ENCODE data around the gene ESRP2.

ESRP2 gene

GRCh38 chr16:68267612-68268405 lies 31.9 kb upstream of the ESRP2 start:
- H3K27ac ChIP-seq (ENCODE audit: low read depth, low read length) = no peak overlapping the region

GRCh38 chr16:68265078-68265920 lies 29.4 kb upstream of the ESRP2 start:
- Histone ChIP-seq H3K27ac (ENCODE audit: low read depth, low read length) (peak overlapping the region; percentile 62), H3K9me3 (ENCODE audit: control insufficient read depth, insufficient read depth, low read length) (no peaks in the 10 kb centered on the region), H3K79me2 (ENCODE audit: control insufficient read depth, low read length) (peaks cover 68% of the 10 kb centered on the region), H3K27me3 (ENCODE audit: control insufficient read depth, low read length) (no peaks in the 10 kb centered on the region), H3K4me2 (ENCODE audit: low read length) (peak overlapping the region; percentile 86), H3K4me3 (ENCODE audit: low read length) (peak overlapping the region; percentile 87), H3K9me2 (replicated peaks; ENCODE audit: control insufficient read depth, low read length) (no peaks in the 10 kb centered on the region), H3K4me1 (ENCODE audit: control insufficient read depth, low read length) (peaks cover 20% of the 10 kb centered on the region), H4K20me1 (ENCODE audit: control insufficient read depth, insufficient read depth, low read depth, low read length) (0 out of 2 replicates have a peak, but pooled peaks cover under 1% of the 10 kb centered on the region), H3K36me3 (ENCODE audit: control insufficient read depth, low read length) (peaks cover 33% of the 10 kb centered on the region), H3F3A (ENCODE audit: control insufficient read depth, insufficient read depth) (0 out of 2 replicates have a peak, but pooled peaks cover 4% of the 10 kb centered on the region)
- TF ChIP-seq EZH2phosphoT487 (IDR thresholded peaks at IDR 0.05; ENCODE audit: borderline replicate concordance, low read length) = no peak

More at GRCh38 chr16:68267612-68268405, 31.9 kb upstream of the ESRP2 start:
- no peaks in the 10 kb centered on the region for H3K9me2 ChIP-seq (replicated peaks; ENCODE audit: control insufficient read depth, low read length)
- H3K4me3 ChIP-seq (ENCODE audit: low read length) = no peak overlapping the region
- H3K4me1 ChIP-seq (ENCODE audit: control insufficient read depth, low read length) = peaks cover 35% of the 10 kb centered on the region
- H4K20me1 ChIP-seq (ENCODE audit: control insufficient read depth, insufficient read depth, low read depth, low read length) = 0 out of 2 replicates have a peak, but pooled peaks cover 2% of the 10 kb centered on the region
- TF ChIP-seq EZH2phosphoT487 (IDR thresholded peaks at IDR 0.05; ENCODE audit: borderline replicate concordance, low read length) (no peak), CTCF (IDR thresholded peaks at IDR 0.05; ENCODE audit: low read depth, low read length, poor library complexity, severe bottlenecking) (no peak)
- H3K4me2 ChIP-seq (ENCODE audit: low read length) = no peak overlapping the region
- peaks cover 94% of the 10 kb centered on the region for H3K79me2 ChIP-seq (ENCODE audit: control insufficient read depth, low read length)
- H3K27me3 ChIP-seq (ENCODE audit: control insufficient read depth, low read length) = no peaks in the 10 kb centered on the region
- H3K9me3 ChIP-seq (ENCODE audit: control insufficient read depth, insufficient read depth, low read length) = no peaks in the 10 kb centered on the region
- 0 out of 2 replicates have a peak, but pooled peaks cover 4% of the 10 kb centered on the region for H3F3A ChIP-seq (ENCODE audit: control insufficient read depth, insufficient read depth)
- peaks cover 54% of the 10 kb centered on the region for H3K36me3 ChIP-seq (ENCODE audit: control insufficient read depth, low read length)

- Histone ChIP-seq H3K9me2 (replicated peaks; ENCODE audit: control insufficient read depth, low read length) (no peaks in the 10 kb centered on the region), H3K4me3 (ENCODE audit: low read length) (peak within 1 kb of the TSS; percentile 87), H3K9me3 (ENCODE audit: control insufficient read depth, insufficient read depth, low read length) (no peaks in the 10 kb centered on the region), H3K27ac (ENCODE audit: low read depth, low read length) (peak within 1 kb of the TSS; percentile 62), H3K4me1 (ENCODE audit: control insufficient read depth, low read length) (peaks cover 20% of the 10 kb centered on the region), H3F3A (ENCODE audit: control insufficient read depth, insufficient read depth) (0 out of 2 replicates have a peak, but pooled peaks cover 4% of the 10 kb centered on the region), H3K36me3 (ENCODE audit: control insufficient read depth, low read length) (peaks cover 25% of the 10 kb centered on the region), H3K79me2 (ENCODE audit: control insufficient read depth, low read length) (peaks cover 60% of the 10 kb centered on the region), H3K27me3 (ENCODE audit: control insufficient read depth, low read length) (no peaks in the 10 kb centered on the region), H4K20me1 (ENCODE audit: control insufficient read depth, insufficient read depth, low read depth, low read length) (no peaks in the 10 kb centered on the region), H3K4me2 (ENCODE audit: low read length) (peak within 1 kb of the TSS; percentile 86)
- TF ChIP-seq CTCF (IDR thresholded peaks at IDR 0.05; ENCODE audit: low read depth, low read length, poor library complexity, severe bottlenecking) (peak; percentile 87), EZH2phosphoT487 (IDR thresholded peaks at IDR 0.05; ENCODE audit: borderline replicate concordance, low read length) (no peak)
Observed at GRCh38 chr16:68264128-68265077, 28.5 kb upstream of the ESRP2 start, which contains the start of gene SLC7A6. TSS of gene SLC7A6 (plus strand) at chr16:68264526. CDS start at chr16:68274727, 10,201 bp downstream.
